ENCODE measurements around the gene IFT57.
"Not testable (repeated sequence)": the region's sequence is repeated elsewhere in the genome, so short reads cannot be mapped to it uniquely, and the experiment has no call there.

Gene IFT57, protein sequence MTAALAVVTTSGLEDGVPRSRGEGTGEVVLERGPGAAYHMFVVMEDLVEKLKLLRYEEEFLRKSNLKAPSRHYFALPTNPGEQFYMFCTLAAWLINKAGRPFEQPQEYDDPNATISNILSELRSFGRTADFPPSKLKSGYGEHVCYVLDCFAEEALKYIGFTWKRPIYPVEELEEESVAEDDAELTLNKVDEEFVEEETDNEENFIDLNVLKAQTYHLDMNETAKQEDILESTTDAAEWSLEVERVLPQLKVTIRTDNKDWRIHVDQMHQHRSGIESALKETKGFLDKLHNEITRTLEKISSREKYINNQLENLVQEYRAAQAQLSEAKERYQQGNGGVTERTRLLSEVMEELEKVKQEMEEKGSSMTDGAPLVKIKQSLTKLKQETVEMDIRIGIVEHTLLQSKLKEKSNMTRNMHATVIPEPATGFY

DNA sequence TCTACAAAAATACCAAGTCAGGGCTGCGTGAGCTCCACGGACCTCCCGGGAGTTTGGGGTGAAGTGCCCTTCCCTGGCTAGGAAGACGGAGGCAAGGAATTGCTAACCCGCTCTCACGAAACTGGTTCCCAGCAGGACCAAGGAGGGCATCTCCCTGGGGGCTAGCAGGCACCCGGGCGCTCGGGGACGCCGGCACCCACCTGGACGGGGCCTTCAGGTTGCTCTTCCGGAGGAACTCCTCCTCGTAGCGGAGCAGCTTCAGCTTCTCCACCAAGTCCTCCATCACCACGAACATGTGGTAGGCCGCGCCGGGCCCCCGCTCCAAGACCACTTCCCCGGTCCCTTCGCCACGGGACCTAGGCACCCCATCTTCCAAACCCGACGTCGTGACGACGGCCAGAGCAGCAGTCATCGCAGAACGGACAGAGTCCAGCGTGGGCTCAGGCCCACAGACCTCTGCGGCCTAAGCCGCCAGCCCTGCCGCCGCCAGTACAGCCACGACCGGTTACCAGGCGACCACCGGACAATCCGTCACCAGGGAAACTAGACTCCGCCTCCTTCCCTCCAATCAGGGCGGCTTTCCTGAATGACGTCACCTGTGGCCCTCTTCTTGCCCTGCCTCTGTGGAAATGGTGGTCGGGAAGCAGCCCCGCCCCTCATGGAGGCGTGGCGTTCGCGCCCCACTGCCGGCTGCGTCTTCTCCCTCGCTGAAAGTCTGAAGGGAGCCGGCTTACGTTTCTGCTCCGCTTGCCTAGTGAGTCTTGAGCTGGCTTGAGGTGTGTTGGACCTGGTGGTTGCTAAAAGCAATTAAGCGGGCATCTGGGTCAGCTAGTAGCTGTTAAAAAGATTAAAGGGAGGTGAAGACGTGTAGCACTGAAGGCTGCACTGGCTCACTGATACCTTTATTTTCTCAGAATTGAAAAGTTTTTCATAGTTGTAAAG lies at the start of gene IFT57:
TSS of gene IFT57 (minus strand) at position 514 of the 942 bp plus-strand sequence. CDS start at position 412, 102 bp downstream.
- DNase-seq (ENCODE audit: low read depth) = peak; percentile 99

DNA sequence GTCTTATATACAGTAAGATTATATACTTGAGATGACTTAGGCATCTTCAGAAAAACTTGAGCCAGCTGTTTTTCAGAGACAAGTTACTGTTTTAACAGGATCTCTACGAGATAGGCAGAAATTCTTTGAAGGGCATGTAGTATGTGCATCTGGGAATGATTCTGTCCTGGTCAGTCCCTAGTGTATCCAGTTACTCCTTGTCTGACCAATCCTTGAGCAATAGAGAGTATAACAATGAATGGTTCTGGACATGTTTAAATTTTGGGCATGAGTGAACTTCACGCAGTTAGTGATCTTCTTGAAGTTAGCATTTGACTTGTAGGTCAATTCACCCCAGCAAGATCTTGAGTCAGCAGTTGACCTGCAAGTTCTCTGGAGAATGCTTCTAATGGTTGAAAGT lies 49.4 kb upstream of the IFT57 start:
- no peak for DNase-seq (ENCODE audit: low read depth)

DNA sequence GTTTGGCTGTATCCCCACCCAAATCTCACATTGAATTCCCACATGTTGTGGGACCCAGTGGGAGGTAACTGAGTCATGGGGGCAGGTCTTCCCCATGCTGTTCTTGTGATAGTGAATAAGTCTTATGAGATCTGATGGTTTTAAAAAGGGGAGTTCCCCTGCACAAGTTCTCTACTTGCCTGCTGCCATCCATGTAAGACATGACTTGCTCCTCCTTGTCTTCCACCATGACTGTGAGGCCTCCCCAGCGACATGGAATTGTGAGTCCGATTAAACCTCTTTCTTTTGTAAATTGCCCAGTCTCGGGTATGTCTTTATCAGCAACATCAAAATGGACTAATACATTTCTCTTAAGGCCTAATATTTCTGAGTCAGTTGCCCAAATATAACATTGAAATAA lies 46.0 kb upstream of the IFT57 start:
- not testable (repeated sequence) for DNase-seq (ENCODE audit: low read depth)

DNA sequence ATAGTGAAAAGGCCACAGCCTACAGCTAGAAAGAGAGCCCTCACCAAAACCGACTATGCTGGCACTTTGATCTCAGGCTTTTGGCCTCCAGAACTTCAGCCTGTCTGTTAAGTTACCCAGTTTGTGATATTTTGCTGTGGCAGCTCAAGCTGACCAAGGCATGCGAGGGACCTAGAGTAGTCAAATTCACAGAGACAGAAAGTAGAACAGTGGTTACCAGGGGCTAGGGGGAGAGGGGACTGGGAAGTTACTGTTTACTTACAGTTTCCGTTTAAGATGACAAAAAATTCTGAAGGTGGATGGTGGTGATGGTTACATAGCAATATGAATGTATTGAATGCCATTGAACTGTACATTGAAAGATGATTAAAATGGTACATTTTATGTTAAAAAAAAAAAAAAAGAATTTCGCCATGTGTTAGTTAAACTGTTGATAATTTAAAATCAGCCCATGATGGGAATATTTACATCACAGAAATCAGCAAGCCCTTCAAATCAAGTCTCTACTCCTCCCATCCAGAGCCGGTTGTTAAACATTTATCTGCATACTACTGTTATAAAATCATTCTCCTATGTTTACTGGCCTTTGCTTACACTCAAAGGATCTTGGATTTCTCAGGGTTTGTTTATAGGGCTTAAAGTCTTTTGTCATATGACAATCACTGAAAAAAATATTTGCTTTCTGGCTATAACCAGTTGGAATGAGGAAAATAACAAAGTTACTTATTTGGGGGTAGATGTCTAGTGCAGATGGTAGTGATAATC lies 42.5 kb upstream of the IFT57 start:
- not testable (repeated sequence) for DNase-seq (ENCODE audit: low read depth)

DNA sequence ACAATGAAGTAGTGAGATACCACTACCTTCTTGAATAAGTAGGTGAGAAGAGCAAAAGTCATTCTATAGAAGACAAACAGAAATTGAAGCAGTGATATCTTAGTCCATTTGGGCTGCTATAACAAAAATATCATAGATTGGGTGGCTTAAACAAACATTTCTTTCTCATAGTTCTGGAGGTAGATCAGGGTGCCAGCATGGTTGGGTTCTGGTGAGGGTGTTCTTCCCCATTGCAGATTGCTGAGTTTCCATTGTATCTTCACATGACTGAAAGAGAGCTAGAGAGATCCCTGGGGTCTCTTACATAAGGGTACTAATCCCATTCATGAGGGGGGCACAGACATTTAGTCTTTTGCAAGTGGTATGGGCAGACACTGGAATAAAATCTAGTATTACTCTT lies 32.9 kb upstream of the IFT57 start:
- no peak for DNase-seq (ENCODE audit: low read depth)

DNA sequence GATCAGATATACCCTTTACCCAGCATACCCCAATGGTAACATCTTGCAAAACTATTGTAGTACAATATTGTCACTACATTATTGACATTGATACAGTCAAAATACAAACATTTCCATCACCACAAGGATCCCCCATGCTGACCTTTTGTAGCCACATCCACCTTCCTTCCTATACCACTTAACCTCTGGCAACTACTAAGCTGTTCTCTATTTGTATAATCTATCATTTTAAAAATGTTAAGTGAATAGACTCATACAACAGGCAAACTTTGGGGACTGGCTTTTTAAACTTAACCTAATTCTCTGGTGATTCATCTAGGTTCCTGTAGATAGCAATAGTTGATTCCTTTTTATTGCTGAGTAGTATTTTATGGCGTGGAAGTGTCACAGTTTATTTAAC lies 29.6 kb upstream of the IFT57 start:
- DNase-seq (ENCODE audit: low read depth) = no peak

DNA sequence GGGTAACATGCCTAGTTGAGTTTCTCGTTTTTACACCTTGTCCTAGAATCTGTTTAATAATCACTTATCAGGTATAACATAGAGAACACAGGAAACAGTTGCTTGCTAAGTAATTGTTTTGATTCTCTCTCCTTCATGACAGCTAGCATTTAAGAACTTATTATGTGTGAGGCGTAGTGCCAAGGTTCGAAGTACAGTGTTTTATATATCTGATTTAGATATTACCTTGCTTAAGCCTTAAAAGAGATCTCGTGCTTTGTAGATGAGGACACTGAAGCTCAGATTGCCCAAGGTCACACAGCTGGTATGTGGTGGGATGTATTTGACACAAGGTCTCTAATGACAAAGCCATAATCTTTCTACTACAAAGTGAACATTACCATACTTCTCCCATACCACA lies 29.0 kb upstream of the IFT57 start:
- no peak for DNase-seq (ENCODE audit: low read depth)

DNA sequence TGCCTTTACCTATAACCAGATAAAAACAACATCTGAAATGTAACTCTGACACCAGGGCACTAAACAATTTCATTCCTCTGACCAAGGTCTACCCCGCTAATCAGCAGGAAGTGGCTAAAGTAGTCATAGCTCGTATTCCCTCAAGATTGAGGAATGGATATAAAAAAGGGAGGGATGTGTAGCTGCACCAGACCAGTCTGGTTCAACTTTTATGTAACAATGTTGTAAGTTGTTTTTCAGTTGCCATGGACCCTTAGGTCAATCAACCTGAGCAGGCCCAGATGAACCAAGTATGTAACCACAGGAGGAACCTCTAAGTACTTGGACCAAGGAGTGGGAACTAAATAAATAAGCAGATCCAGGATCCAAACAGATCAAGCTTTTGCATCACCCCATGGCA lies 28.4 kb upstream of the IFT57 start:
- peak; percentile 0 for DNase-seq (ENCODE audit: low read depth)

DNA sequence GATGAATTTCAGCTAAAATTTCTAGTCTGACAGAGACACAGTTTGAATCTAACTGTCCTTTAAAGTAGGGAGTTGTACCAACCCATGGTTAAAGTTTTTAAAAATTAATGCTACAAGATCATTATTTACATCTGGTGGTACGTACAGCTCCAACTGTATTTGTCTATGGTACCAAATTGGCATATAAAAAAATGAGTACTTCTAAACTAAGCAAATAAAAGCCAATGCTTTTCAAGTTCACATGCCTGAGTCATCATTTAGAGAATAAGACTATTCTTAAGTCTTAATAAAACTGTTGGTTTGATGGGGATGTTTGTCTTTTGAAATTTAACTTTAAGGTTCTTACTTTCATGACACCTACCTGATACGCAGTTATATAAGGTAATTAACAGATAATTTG lies 21.0 kb upstream of the IFT57 start:
- no peak for DNase-seq (ENCODE audit: low read depth)

DNA sequence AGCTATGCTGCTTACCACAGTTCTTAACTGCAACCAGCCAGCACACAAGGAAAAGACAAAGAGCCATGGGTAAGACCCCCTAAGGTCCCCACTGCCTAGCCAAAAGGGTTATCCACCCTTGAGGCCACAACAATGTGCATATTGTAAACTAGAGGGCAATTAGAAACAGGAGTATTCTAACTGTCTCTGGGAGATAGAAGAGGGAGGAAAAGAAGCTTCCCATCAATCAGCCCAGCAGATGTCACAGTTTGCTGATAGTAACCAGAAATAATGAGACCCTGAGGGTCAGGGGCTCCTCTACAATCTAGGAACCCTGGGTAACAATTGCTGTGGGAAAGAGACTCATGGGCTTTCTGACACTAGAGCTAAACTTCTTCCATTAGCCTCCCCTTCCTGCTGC lies 20.6 kb upstream of the IFT57 start:
- DNase-seq (ENCODE audit: low read depth) = no peak

DNA sequence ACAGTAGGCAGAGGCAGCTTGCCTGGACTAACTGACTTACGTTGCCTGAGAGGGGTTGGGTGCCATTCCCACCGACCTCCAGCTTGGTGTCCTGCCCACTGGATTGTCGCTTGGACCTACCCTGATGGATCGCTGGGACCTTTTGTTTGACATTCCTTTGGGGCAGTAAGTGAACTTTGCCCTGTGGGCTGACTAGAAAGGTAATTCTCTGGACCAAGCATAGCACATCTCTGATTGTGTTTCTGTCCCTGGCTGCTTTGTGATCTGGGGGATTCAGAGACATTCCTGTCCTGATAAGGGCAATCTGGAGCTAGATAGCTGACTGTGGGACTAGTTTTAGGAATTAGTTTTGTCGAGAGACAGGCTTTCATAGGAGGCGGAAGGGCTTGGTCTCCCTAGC lies 19.5 kb upstream of the IFT57 start:
- DNase-seq (ENCODE audit: low read depth) = no peak

DNA sequence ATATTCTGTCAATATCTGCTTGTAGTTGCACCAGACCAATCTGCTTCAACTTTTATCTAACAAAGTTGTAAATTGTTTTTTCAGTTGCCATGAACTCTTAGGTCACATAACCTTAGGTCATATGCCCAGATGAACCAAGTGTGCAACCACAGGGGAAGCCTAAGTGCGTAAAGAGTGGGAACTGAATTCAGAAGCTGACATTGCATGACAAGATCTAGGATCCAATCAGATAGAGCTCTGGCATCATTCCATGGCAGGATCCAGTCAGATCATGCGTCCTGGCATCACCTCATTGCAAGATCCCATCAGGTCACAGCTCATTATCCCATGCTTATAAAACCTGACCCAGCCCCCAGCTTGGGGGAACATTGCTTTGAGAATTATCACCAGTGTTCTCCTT lies 18.9 kb upstream of the IFT57 start:
- no peak for DNase-seq (ENCODE audit: low read depth)

DNA sequence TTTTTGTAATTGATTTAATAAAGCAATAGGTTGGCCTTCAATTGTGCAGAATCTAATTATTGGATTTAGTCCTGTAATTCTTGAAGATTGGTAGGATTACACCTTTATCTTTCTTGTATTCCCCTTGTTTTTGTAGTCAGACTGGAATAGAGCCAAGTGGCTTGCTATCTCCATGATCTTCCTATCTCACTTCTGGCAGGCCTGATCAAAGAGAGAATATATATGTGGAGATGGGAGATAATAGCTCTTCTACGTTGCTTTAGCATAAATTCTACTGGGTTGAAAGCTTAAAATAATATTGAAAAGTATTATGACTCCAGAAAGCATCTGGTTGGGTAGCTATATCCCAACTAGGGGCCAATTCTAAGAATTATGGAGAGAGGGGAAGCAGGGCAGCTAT lies 16.9 kb upstream of the IFT57 start:
- DNase-seq (ENCODE audit: low read depth) = no peak

DNA sequence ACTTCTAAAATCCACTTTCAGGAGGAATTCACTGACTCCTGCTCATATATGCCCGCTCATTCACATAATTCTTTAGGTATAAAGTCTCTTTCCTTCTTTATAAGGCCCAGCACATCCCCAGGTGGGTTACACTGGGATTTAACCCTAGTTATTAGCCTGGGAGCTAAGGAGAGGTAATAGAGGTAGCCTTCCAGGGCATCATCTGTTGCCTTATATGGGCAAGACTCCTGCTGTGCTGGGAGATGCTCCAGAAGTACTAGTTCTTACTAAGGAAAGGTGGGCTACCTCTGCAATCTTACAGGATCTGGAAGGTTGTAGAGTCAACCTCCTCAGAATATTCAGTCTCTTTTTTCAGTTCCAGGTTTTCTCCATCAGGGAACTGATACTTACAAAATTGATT lies 13.1 kb upstream of the IFT57 start:
- DNase-seq (ENCODE audit: low read depth) = no peak

DNA sequence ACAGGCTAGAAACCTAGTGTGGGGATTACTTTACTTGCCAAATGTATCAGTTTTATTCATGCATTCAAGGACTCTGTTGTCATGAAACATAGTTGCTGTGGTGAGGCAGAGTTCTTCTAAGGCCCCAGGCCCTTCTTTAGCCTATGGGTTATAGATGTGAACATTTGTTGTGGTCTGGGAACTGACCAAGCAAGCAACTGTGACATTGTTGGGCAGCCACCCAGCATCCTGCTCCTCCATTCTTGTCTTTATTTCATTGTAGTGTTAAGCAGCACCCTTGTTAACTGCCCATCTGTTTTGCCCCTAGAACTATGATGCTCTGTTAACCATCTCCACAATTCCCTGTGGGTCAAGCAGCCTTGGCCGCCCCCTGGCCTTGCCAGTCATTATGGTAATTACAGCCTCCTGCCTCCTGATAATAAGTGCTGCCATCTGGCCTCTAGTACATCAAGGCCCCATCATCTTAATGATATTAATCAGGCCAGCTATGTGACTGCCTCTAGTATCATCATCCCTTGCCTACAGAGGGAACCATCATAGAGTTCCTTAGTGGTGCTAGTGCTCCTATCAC lies 12.2 kb upstream of the IFT57 start:
- no peak for DNase-seq (ENCODE audit: low read depth)

DNA sequence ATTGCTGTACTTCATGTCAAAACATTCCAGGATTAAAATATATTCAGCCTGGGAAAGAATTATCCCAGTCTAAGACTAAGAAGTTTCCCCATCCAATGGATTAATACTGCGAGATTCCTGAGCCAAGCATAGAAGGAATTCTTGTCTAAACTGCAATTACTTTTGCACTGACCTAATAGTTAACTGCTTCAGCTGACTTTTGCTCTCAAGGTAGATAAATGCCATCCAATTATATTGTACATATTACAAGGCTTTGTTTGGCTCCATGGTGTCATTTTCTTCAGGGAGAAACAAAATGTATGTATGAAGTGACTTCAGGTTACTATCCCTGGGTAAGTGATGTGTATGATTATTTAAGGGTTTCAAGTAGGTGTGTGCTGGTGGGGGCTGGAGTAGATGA lies 6.1 kb upstream of the IFT57 start:
- no peak for DNase-seq (ENCODE audit: low read depth)

DNA sequence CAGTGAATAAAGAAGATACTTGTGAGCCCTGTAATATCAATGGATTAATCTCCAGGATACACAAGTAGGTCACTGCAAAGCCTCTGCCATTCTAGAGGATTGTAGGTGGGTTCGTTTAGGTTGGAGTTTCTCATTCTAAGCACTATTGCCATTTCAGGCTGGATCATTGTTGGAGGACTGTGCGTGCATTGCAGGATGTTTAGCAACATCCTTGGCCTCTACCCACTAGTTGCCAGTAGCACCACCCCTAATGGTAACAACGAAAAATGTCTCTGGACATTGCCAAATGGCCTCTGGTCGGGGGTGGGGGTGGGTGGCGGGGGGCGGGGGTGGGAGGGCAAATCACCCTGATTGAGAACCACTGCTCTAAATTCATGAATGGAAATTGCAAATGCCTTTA lies 4.9 kb upstream of the IFT57 start:
- DNase-seq (ENCODE audit: low read depth) = no peak

DNA sequence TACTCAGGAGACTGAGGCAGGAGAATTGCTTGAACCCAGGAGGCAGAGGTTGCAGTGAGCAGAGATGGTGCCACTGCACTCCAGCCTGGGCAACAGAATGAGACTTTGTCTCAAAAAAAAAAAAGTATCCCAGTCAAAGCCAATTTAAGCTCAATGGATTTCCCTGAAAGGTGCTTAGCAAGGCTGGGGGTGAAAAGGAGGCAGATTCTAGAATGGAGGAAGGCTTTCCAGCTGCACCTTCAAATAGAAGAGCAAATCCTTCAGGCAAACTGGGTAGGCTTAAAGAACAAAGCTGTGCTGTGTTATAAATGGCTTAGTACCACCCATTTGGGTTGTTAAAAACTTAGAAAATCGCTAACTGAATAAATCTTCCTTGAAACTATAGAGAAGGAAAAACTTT lies 3.0 kb upstream of the IFT57 start:
- no peak for DNase-seq (ENCODE audit: low read depth)

DNA sequence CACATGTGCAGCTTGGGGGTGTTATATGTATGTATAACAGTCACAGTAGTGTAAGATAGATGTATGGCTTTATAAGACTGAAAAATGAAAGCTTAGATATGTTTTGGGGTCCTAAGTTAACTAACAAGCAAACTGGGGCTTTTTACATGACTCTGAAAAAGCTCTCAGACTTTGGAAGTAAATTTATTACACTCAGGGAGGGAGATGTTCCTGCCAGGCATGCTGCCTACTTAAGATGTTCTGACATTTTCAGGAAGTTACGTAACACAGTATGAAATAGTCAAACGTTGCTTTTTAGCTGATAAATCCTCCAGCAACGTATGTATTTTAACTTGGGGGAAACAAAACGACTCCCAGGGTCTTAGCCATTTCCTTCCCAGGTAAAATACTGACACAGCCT lies 1.7 kb upstream of the IFT57 start:
- DNase-seq (ENCODE audit: low read depth) = peak; percentile 31

DNA sequence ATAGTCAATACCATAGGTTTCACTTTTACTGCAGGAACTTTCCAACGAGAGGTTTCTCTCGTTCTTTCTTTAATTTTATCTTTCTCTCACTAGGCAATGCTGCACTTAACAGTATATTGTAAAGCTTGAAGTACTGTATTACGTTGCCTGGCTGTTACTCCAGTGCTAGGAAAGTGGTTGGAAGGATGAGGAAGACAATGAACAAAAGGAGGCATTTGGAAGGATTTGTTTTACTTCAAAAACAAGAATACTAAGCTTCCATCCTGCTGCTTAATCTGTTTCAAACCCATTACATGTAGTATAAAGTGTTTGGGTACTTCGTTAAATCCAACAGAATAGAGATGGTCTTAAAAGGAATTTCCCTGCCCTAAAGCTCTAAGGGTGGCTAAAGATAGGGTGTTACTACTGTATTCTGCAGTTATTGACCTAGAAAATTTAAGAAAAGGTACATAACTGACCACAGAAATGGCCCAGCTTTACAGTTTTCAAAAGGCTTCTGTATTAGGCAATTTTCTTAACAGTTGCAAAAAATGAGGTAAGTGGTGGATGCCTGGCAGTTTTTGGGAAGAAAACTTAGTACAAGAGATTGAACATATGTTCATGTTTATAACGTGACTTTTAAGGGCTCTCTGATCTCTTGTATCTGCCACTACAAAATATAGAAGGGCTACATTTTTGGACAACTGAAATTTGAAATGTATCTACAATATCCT lies 785 bp upstream of the IFT57 start:
- DNase-seq (ENCODE audit: low read depth) = no peak

DNA sequence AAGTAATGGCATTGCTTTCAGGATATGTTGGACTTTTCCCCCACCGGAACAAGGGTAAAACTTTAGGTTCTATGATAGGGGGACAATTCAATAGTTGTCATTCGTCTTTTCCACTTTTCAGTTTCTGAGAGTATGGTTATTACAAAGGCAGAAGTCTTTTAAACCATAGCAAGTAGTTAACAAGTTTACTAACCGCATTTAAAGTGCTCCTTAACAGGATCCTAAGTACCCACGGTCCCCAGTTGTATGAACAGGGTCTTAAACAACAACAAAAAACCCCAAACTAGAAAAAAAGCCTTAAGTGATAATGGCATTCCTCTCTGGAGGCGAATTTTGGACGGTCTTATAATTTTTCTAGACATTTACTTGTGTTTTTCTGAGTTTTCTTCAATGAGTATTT lies 831 bp downstream of the IFT57 start:
- DNase-seq (ENCODE audit: low read depth) = no peak
